ENCODE results near the gene CHST4.
"Not testable (repeated sequence)": the region's sequence is repeated elsewhere in the genome, so short reads cannot be mapped to it uniquely, and the experiment has no call there.

The CHST4 gene

DNA sequence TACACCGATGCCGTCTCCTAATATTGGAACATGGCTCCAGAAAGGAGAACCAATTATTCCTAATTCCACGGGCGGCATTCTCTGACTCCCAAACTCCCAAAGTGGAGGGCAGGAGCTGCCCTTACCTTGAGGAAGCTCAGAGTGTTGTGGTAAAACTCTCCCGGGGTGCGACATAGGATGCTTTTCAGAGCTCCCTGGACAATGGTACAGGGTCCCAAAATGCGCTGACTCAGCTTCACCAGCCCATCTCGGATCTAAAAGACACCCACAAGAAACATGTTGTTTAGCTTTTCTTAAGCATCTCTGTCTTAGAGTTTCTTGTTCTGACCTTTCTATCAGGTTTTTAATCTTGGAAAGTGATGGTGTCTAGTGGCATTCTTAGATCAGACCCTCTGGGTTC is 43.9 kb downstream of the CHST4 start:
- DNase-seq (ENCODE audit: low spot score): no peak

DNA sequence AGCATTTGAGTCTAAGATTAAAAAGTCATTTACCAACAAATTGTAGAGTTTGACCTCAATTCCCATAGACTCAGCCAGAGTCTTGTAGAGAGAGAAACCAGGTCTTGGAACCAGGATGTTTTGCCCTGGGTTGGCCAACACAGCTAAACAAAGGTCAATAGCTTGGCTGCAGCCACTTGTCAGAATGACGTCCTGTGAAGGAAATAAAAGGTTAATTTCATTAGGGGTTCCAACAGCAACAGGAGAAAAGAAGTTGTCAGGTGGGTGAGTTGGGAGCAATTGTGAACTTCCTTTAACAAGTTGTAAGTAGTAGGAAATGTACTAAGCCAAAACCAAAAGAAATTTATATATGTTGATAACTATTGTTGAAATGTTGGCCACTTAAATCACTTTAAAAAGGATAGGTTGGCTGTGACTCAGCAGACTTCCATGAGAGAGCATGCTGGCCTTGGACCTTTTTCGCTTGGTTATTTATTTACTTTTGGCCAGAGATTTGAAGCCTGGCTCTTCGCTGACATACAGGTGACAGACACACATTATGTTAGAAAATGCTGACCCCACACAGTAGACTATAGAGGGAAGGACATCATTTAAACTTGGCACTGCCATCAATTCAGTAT is 46.4 kb downstream of the CHST4 start:
- no peak for DNase-seq (ENCODE audit: low spot score)

DNA sequence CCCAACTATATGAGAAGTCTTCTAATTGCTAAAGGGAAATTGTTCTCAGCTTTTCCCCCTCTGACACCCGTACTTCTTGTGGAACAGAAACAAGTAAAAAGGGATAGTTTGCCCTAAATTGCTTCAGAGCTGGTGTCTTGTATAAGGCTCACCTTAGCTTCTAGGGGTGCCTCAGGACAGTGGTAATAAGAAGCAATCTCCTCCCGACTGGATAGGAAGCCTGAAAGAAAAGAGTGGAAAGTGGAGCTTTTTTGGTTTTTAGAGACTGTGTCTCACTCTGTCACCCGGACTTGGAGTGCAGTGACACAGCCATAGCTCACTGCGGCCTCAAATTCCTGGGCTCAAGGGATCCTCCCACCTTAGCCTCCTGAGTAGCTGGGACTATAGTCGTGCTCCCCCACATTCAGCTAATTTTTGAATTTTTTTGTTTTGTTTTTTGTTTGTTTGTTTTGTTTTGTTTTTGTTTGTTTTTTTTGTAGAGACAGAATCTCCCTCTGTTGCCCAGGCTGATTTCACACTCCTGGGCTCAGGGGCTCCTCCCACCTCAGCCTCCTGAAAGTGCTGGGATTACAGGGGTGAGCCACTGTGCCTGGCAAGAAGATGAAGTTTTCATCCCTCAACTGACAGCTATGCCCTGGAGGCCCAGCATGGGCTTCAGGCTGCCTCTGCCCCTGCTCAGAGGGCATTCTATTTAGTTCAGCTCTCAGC is 47.3 kb downstream of the CHST4 start:
- no peak for DNase-seq (ENCODE audit: low spot score)

DNA sequence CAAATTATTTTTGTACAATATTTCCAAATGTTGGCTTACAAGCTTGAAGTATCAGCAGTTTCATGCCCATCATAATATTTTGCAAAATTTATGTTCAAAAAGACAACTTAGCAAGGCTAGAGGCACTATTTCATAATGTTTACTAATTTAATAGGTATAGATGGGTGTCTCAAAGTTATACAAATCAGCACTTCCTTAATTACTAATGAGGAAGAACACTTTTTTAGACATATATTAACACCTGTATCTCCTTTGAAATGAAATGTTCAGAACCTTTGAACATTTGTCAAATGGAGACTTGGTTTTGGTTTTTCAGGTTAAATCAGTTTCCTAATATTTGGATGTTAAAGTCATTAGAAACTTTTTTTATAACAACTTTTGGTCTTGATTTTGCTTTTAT is 48.5 kb downstream of the CHST4 start:
- no peak for DNase-seq (ENCODE audit: low spot score)

DNA sequence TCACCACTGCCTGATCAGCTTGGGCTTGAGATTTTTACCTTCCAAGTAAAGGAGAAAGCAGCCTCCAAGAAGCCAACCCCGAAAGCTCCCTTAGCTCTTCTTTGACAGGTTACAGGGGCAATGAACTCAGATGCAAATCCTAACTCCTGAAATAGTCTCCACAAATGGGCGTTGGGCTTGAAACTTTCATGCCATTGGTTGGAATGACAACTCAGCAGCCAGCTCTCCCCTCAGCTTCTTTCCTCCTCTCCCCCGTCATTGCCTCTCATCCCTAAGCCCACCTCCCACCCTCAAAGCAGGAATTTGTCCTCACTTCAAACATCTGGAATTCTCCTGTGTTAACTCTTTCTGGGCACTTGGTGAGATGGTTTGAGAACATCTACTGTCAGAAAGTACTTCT is 50.7 kb downstream of the CHST4 start, which contains the start of gene TAT:
Gene TAT (minus strand): TSS at position 122 of the 400 bp plus-strand sequence. CDS start 677 bp downstream, outside the sequence.
- no peak for DNase-seq (ENCODE audit: low spot score)

DNA sequence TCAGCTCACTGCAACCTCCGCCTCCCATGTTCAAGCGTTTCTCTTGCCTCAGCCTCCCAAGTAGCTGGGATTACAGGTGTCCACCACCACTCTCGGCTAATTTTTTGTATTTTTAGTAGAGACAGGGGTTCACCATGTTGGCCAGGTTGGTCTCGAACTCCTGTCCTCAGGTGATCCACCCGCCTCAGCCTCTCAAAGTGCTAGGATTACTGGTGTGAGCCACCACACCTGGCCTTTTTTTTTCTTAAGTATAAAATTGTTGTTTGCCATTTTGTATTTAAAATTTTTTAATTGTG is 56.3 kb downstream of the CHST4 start:
- DNase-seq (ENCODE audit: low spot score): not testable (repeated sequence)

DNA sequence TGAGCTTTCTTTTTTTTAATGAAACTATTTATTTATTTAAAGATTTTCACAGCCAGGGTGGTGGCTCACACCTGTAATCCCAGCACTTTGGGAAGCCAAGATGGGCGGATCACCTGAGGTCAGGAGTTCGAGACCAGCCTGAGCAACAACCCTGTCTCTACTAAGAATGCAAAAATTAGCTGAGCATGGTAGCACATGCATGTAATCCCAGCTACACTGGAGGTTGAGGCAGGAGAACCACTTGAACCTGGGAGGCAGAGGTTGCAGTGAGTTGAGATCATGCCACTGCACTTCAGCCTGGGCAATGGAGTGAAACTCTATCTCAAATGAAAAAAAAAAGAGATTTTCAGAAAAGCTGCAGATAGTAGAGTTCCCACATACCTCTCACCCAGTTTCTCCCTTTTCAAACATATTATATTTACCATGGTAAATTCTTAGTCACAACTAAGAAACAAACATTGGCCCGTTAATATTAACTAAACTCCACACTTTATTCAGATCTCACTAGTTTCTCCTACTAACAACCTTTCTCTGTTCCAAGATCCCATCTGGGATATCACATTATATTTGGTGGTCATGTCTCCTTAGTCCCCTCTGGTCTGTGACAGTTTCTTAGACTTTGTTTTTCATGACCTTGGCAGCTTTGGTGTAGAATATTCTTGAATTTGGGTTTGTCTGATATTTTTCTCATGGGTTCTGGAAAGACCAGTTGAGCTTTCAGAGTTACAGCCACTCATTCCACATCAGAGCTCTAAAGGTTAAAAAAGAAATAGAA is 58.5 kb downstream of the CHST4 start:
- no peak for DNase-seq (ENCODE audit: low spot score)

DNA sequence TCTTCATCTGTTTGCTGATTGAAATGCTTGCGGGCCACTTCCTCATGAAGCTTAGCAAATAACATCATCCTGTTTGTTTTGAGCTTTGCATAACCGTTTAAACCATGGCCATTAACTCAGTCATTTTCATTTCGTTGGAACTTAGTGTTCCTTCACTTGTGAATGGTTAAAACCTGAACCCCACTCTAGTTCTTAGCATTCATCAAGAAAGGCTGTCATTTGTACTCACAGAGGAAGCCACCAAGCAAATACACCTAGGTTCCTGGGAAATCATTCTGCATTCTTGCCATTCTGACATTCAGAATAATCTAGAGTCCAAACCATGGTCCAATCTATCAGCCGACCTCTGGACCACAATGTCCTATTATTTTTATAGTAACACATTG is 59.1 kb downstream of the CHST4 start:
- no peak for DNase-seq (ENCODE audit: low spot score)

Data from pons (tissue), 1 donor.